Fibroblast of mammary gland (primary cell): ENCODE results near the gene TRMT44.

Experiments
- DNase-seq: peaks from one replicate; pipeline ENCODE4 v3.0.0-alpha.2; 2010; ENCODE audit warnings: low read depth
- H3K4me3 ChIP-seq: 2 replicates; pipeline ENCODE4 v1.5.1; 2011; ENCODE audit warnings: low read depth, mild to moderate bottlenecking, low read length, moderate library complexity; ENCODE audit not compliant: control insufficient read depth
- TF ChIP-seq, protein P1 (sequence below): conservative IDR thresholded peaks from 2 replicates; pipeline ENCODE4 v1.5.1; 2011; ENCODE audit warnings: low read depth, low read length, inconsistent platforms; ENCODE audit not compliant: control insufficient read depth, insufficient read depth

The TRMT44 gene

DNA sequence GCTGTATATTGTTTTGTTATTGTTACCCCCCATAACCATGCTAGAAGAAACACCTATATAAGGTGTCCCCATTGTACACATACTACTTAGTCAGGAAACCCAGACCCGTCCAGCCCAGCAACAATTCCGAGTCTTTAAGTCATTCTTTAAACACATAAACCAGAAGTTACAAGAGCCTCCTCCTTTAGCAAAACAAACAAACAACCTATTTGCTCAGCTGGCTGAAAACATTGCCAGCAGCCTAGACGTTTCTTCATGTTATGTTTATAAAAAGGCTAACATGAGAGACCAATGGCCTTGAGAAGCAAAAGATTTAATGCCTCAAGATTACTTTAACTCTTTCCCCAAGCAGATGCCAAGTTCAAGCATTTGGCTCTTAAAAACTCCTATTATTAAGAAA is 1.4 kb upstream of the TRMT44 start:
- TF ChIP-seq, protein P1, sequence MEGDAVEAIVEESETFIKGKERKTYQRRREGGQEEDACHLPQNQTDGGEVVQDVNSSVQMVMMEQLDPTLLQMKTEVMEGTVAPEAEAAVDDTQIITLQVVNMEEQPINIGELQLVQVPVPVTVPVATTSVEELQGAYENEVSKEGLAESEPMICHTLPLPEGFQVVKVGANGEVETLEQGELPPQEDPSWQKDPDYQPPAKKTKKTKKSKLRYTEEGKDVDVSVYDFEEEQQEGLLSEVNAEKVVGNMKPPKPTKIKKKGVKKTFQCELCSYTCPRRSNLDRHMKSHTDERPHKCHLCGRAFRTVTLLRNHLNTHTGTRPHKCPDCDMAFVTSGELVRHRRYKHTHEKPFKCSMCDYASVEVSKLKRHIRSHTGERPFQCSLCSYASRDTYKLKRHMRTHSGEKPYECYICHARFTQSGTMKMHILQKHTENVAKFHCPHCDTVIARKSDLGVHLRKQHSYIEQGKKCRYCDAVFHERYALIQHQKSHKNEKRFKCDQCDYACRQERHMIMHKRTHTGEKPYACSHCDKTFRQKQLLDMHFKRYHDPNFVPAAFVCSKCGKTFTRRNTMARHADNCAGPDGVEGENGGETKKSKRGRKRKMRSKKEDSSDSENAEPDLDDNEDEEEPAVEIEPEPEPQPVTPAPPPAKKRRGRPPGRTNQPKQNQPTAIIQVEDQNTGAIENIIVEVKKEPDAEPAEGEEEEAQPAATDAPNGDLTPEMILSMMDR, result no peak
- H3K4me3 ChIP-seq, result peak overlapping the region; percentile 81
- DNase-seq, result no peak

DNA sequence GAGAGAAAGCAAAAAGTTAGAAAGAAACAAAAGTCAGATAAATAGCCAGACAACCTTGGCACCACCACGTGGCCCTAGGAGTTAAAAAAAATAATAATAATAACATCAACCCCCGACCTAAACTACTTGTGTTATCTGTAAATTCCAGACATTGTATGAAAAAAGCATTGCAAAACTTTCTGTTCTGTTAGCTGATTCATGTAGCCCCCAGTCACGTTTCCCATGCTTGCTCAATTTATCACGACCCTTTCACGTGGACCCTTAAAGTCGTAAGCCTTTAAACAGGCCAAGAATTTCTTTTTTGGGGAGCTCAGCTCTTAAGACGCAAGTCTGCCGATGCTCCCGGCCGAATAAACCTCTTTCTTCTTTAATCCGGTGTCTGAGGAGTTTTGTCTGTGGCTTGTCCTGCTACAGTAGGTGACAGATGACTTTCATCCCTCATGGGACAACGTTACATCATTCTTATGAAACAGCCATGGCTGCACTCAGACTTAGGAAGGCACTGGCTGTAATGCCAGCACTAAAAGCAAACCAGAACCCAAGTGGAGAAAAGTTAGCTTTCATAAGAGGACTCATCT is 574 bp upstream of the TRMT44 start:
- TF ChIP-seq, protein P1, result no peak
- H3K4me3 ChIP-seq, result peak overlapping the region; percentile 81
- no peak for DNase-seq

DNA sequence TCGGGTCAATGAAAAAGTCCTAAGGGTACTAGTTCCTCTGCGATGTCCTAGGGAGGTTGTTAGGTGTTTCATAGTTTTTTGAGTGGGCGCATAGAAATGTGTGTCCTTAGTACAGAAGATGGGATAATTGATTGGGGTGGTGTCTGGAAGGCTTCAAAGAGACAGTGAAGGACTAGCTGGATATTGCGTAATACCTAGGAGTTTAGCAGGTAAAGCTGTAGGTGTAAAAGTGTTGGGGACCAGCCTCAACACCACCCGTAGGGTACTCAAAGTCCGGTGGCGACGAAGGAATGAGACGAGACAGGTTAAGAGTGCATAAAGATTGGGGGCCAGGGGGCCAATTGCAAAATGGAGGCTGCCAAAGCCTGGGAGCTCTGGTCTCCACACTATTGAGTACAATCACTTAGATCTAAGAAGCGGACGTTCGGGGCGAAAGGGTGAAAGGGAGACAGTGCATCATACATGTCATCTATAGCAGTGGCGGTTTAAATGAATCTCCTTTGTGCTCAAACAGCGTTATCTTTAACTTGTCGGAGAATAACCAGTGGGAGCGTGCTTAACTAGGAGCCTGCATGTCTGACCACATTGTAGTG is 1.0 kb downstream of the TRMT44 start:
- no peak for DNase-seq
- TF ChIP-seq, protein P1, result no peak
- H3K4me3 ChIP-seq, result peak overlapping the region; percentile 81

- no peak for DNase-seq
- H3K4me3 ChIP-seq, result peak overlapping the region; percentile 81
- TF ChIP-seq, protein P1, result no peak
These were observed 2.2 kb downstream of the TRMT44 start for GRCh38 chr4:8442596-8443358.

DNA sequence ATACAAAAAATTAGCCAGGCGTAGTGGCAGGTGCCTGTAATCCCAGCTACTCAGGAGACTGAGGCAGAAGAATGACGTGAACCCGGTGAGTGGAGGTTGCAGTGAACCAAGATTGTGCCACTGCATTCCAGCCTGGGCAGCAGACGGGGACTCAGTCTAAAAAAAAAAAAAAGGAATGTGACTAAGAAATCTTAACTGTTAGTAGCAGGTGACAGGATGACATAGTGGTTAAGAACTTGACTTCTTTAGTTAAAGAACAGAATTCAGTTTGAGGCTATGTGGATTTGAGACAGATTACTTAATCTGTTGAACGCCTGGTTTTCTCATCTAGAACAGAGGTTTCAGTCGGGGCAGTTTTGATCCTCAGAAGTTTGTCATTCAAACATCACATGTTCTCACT is 3.2 kb downstream of the TRMT44 start:
- DNase-seq, result no peak
- H3K4me3 ChIP-seq, result no peak overlapping the region
- TF ChIP-seq, protein P1, result no peak

DNA sequence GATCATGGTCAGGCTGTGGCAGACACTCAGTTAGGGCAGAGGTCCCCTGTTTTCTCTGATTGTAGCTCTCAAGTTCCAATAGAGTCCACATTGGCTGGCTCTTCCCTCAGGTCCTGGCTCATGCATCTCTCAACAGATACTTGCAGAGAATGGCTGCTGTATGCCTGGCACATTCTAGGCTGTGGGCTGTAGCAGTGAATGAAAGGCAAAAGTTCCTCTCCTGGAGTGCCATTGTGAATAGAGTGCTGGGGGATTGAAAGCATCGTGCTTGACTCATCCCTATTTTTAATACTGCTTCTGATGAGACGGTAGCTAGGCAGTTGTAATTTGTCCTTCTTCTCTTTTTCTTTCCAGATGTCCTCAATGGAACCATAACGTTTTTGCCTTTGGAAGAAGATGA is 5.5 kb downstream of the TRMT44 start:
- TF ChIP-seq, protein P1, result no peak
- no peak for DNase-seq
- no peak overlapping the region for H3K4me3 ChIP-seq
